ENCODE results near the gene THAP6. TPM values are rescaled to one million over a fixed set of nuclear protein-coding genes. Genes with fewer than 3 reads are reported as not detected.
"Not testable (repeated sequence)": the region's sequence is repeated elsewhere in the genome, so short reads cannot be mapped to it uniquely, and the experiment has no call there.

The THAP6 gene
- total and polyA plus RNA-seq, 4 donors = 4.2 to 11.5 (median 7.5) TPM

GRCh38 chr4:75530556-75531322 is 16.5 kb downstream of the THAP6 start:
- Histone ChIP-seq H3K9ac (ENCODE audit: low read depth in 1 of 2, low read length in 2 of 2) (no peak overlapping the region), H3K9me3 (ENCODE audit: control insufficient read depth in 4 of 4, low read length in 3 of 4) (no peaks in the 10 kb centered on the region), H3K4me3 (ENCODE audit: low read depth in 1 of 3, low read length in 3 of 3) (no peak overlapping the region), H3K36me3 (ENCODE audit: control insufficient read depth in 4 of 4, insufficient read depth in 3 of 4, low read depth in 1 of 4, low read length in 3 of 4) (peaks cover 2 to 45% (median 31%) of the 10 kb centered on the region in 4 donors), H3K4me1 (ENCODE audit: control insufficient read depth in 4 of 4, insufficient read depth in 4 of 4, low read length in 3 of 4) (no peaks in the 10 kb centered on the region), H3K27ac (ENCODE audit: low read depth in 1 of 2, low read length in 2 of 2) (no peak overlapping the region), H3K27me3 (ENCODE audit: control insufficient read depth in 4 of 4, insufficient read depth in 4 of 4, low read length in 3 of 4) (no peaks in the 10 kb centered on the region)
- WGBS = 96% methylated on average over 2 of the region's 2 CpGs
- DNase-seq (ENCODE audit: low spot score) = no peak
- TF ChIP-seq ATF3 (IDR thresholded peaks at IDR 0.05) = no peak
- TF ChIP-seq, protein P1, sequence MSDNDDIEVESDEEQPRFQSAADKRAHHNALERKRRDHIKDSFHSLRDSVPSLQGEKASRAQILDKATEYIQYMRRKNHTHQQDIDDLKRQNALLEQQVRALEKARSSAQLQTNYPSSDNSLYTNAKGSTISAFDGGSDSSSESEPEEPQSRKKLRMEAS (IDR thresholded peaks at IDR 0.05) = no peak
- TF ChIP-seq YY1 (IDR thresholded peaks at IDR 0.05) = no peak
- TF ChIP-seq NR2F2 (IDR thresholded peaks at IDR 0.05) = no peak
- no peak for TF ChIP-seq JUND (IDR thresholded peaks at IDR 0.05)

DNA sequence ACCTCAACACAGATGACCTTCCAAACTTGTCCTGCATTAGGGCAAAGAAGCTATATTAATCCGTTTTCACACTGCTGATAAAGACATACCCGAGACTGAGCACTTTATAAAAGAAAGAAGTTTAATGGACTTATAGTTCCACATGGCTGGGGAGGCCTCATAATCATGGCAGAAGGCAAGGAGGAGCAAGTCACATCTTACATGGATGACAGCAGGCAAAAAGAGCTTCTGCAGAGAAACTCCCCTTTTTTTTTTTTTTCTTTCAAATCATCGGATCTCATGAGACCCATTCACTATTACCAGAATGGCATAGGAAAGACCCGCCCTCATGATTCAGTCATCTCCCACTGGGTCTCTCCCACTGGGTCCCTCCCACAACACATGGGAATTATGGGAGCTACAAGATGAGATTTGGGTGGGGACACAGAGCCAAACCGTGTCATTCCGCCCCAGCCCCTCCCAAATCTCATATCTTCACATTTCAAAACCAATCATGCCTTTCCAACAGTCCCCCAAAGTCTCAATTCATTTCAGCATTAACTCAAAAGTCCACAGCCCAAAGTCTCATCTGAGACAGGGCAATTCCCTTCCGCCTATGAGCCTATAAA is 17.4 kb downstream of the THAP6 start:
- not testable (repeated sequence) for H3K27me3 ChIP-seq (ENCODE audit: control insufficient read depth in 4 of 4, insufficient read depth in 4 of 4, low read length in 3 of 4); H3K4me1 ChIP-seq (ENCODE audit: control insufficient read depth in 4 of 4, insufficient read depth in 4 of 4, low read length in 3 of 4); H3K9me3 ChIP-seq (ENCODE audit: control insufficient read depth in 4 of 4, low read length in 3 of 4); DNase-seq (ENCODE audit: low spot score); H3K4me3 ChIP-seq (ENCODE audit: low read depth in 1 of 3, low read length in 3 of 3); H3K9ac ChIP-seq (ENCODE audit: low read depth in 1 of 2, low read length in 2 of 2); H3K27ac ChIP-seq (ENCODE audit: low read depth in 1 of 2, low read length in 2 of 2)
- peaks cover 2 to 40% (median 28%) of the 10 kb centered on the region in 4 donors for H3K36me3 ChIP-seq (ENCODE audit: control insufficient read depth in 4 of 4, insufficient read depth in 3 of 4, low read depth in 1 of 4, low read length in 3 of 4)
- WGBS = 98% methylated on average over 7 of the region's 7 CpGs

DNA sequence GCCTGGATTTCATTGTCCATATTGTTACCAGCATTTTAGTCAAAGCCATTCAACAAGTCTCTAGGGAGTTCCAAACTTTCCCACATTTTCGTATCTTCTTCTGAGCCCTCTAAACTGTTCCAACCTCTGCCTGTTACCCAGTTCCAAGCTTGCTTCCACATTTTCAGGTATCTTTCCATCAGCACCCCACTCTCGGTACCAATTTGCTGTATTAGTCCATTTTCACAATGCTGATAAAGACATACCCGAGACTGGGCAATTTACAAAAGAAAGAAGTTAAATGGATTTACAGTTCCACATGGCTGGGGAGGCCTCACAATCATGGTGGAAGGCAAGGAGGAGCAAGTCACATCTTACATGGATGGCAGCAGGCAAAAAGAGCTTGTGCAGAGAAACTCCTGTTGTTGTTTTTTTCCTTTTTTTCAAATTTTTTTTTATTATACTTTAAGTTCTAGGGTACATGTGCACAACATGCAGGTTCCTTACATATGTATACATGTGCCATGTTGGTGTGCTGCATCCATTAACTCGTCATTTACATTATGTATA is 19.1 kb downstream of the THAP6 start:
- H3K9ac ChIP-seq (ENCODE audit: low read depth in 1 of 2, low read length in 2 of 2); H3K4me3 ChIP-seq (ENCODE audit: low read depth in 1 of 3, low read length in 3 of 3); H3K27ac ChIP-seq (ENCODE audit: low read depth in 1 of 2, low read length in 2 of 2); DNase-seq (ENCODE audit: low spot score); H3K4me1 ChIP-seq (ENCODE audit: control insufficient read depth in 4 of 4, insufficient read depth in 4 of 4, low read length in 3 of 4); H3K9me3 ChIP-seq (ENCODE audit: control insufficient read depth in 4 of 4, low read length in 3 of 4); H3K27me3 ChIP-seq (ENCODE audit: control insufficient read depth in 4 of 4, insufficient read depth in 4 of 4, low read length in 3 of 4): not testable (repeated sequence)
- H3K36me3 ChIP-seq (ENCODE audit: control insufficient read depth in 4 of 4, insufficient read depth in 3 of 4, low read depth in 1 of 4, low read length in 3 of 4) = peaks cover 2 to 25% (median 17%) of the 10 kb centered on the region in 4 donors
- 98% methylated on average over 4 of the region's 4 CpGs for WGBS

GRCh38 chr4:75533926-75534325 is 19.7 kb downstream of the THAP6 start:
- H3K4me1 ChIP-seq (ENCODE audit: control insufficient read depth in 4 of 4, insufficient read depth in 4 of 4, low read length in 3 of 4); DNase-seq (ENCODE audit: low spot score); H3K27me3 ChIP-seq (ENCODE audit: control insufficient read depth in 4 of 4, insufficient read depth in 4 of 4, low read length in 3 of 4); H3K9me3 ChIP-seq (ENCODE audit: control insufficient read depth in 4 of 4, low read length in 3 of 4); H3K9ac ChIP-seq (ENCODE audit: low read depth in 1 of 2, low read length in 2 of 2); H3K27ac ChIP-seq (ENCODE audit: low read depth in 1 of 2, low read length in 2 of 2); H3K4me3 ChIP-seq (ENCODE audit: low read depth in 1 of 3, low read length in 3 of 3): not testable (repeated sequence)
- H3K36me3 ChIP-seq (ENCODE audit: control insufficient read depth in 4 of 4, insufficient read depth in 3 of 4, low read depth in 1 of 4, low read length in 3 of 4) = peaks cover 2 to 25% (median 17%) of the 10 kb centered on the region in 4 donors

DNA sequence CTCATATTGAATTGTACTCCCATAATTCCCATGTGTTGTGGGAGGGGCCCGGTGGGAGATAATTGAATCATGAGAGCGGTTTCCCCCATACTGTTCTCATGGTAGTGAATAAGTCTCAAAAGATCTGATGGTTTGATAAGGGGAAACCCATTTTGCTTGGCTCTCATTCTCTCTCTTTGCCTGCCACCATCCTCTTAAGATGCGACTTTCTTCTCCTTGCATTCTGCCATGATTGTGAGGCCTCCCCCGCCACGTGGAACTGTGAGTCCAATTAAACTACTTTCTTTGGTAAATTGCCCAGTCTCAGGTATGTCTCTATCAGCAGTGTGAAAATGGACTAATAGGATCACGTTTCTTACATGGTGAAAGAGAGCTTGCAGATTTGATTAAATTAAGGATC is 23.0 kb downstream of the THAP6 start:
- not testable (repeated sequence) for H3K4me3 ChIP-seq (ENCODE audit: low read depth in 1 of 3, low read length in 3 of 3); H3K4me1 ChIP-seq (ENCODE audit: control insufficient read depth in 4 of 4, insufficient read depth in 4 of 4, low read length in 3 of 4); H3K27me3 ChIP-seq (ENCODE audit: control insufficient read depth in 4 of 4, insufficient read depth in 4 of 4, low read length in 3 of 4); H3K9me3 ChIP-seq (ENCODE audit: control insufficient read depth in 4 of 4, low read length in 3 of 4); H3K36me3 ChIP-seq (ENCODE audit: control insufficient read depth in 4 of 4, insufficient read depth in 3 of 4, low read depth in 1 of 4, low read length in 3 of 4); H3K9ac ChIP-seq (ENCODE audit: low read depth in 1 of 2, low read length in 2 of 2); H3K27ac ChIP-seq (ENCODE audit: low read depth in 1 of 2, low read length in 2 of 2); DNase-seq (ENCODE audit: low spot score)
- WGBS = 95% methylated on average over 6 of the region's 6 CpGs
